ENCODE results near the gene PHC2. TPM values are rescaled to one million over a fixed set of nuclear protein-coding genes. Genes with fewer than 3 reads are reported as not detected.

PHC2 gene
- total RNA-seq, 1 donor from 2014 or later = 32.4 TPM

- Mint-ChIP-seq H3K36me3 (ENCODE audit: low read depth) (no peaks in the 10 kb centered on the region), H3K27me3 (peaks cover 27% of the 10 kb centered on the region), H3K4me3 (no peak overlapping the region), H3K4me1 (peaks cover 10% of the 10 kb centered on the region), H3K9me3 (no peaks in the 10 kb centered on the region), H3K27ac (no peak overlapping the region)
- no peak for DNase-seq
- intact Hi-C loops (cut with micrococcal nuclease) = no loop called here
Measured at GRCh38 chr1:33383489-33383888, 47.4 kb downstream of the PHC2 start.

GRCh38 chr1:33382661-33383415 is 48.1 kb downstream of the PHC2 start:
- H3K27ac Mint-ChIP-seq = no peak overlapping the region

GRCh38 chr1:33381977-33382376 is 48.9 kb downstream of the PHC2 start:
- DNase-seq = no peak
- H3K9me3 Mint-ChIP-seq = no peaks in the 10 kb centered on the region
- H3K4me1 Mint-ChIP-seq = peaks cover 11% of the 10 kb centered on the region
- intact Hi-C loops (cut with micrococcal nuclease) = no loop called here
- H3K27me3 Mint-ChIP-seq = peaks cover 30% of the 10 kb centered on the region
- H3K36me3 Mint-ChIP-seq (ENCODE audit: low read depth) = no peaks in the 10 kb centered on the region
- H3K4me3 Mint-ChIP-seq = no peak overlapping the region
- H3K27ac Mint-ChIP-seq = no peak overlapping the region

More at GRCh38 chr1:33382661-33383415, 48.1 kb downstream of the PHC2 start:
- Mint-ChIP-seq H3K4me1 (peaks cover 10% of the 10 kb centered on the region), H3K4me3 (no peak overlapping the region), H3K27me3 (peaks cover 30% of the 10 kb centered on the region), H3K36me3 (ENCODE audit: low read depth) (no peaks in the 10 kb centered on the region), H3K9me3 (no peaks in the 10 kb centered on the region)
- DNase-seq = no peak
- intact Hi-C loops (cut with micrococcal nuclease) = no loop called here

GRCh38 chr1:33380811-33381210 is 50.1 kb downstream of the PHC2 start:
- H3K27ac Mint-ChIP-seq = no peak overlapping the region
- peaks cover 12% of the 10 kb centered on the region for H3K4me1 Mint-ChIP-seq
- intact Hi-C loops (cut with micrococcal nuclease) = no loop called here
- no peak for DNase-seq
- no peak overlapping the region for H3K4me3 Mint-ChIP-seq
- H3K27me3 Mint-ChIP-seq = peaks cover 30% of the 10 kb centered on the region
- H3K36me3 Mint-ChIP-seq (ENCODE audit: low read depth) = no peaks in the 10 kb centered on the region
- H3K9me3 Mint-ChIP-seq = no peaks in the 10 kb centered on the region

- DNase-seq = no peak
- Mint-ChIP-seq H3K4me1 (peaks cover 12% of the 10 kb centered on the region), H3K4me3 (no peak overlapping the region), H3K9me3 (no peaks in the 10 kb centered on the region), H3K27me3 (peaks cover 30% of the 10 kb centered on the region), H3K27ac (no peak overlapping the region), H3K36me3 (ENCODE audit: low read depth) (no peaks in the 10 kb centered on the region)
- intact Hi-C loops (cut with micrococcal nuclease) = no loop called here
Measured at GRCh38 chr1:33379631-33380354, 51.1 kb downstream of the PHC2 start.

- Mint-ChIP-seq H3K4me1 (peaks cover 12% of the 10 kb centered on the region), H3K36me3 (ENCODE audit: low read depth) (no peaks in the 10 kb centered on the region), H3K4me3 (no peak overlapping the region), H3K9me3 (no peaks in the 10 kb centered on the region), H3K27ac (no peak overlapping the region), H3K27me3 (peaks cover 28% of the 10 kb centered on the region)
- intact Hi-C loops (cut with micrococcal nuclease) = no loop called here
- no peak for DNase-seq
Measured at GRCh38 chr1:33378976-33379375, 51.9 kb downstream of the PHC2 start.

GRCh38 chr1:33378524-33378923 is 52.4 kb downstream of the PHC2 start:
- Mint-ChIP-seq H3K27me3 (peaks cover 26% of the 10 kb centered on the region), H3K4me3 (no peak overlapping the region), H3K27ac (no peak overlapping the region), H3K9me3 (no peaks in the 10 kb centered on the region), H3K36me3 (ENCODE audit: low read depth) (no peaks in the 10 kb centered on the region), H3K4me1 (peaks cover 12% of the 10 kb centered on the region)
- no peak for DNase-seq
- intact Hi-C loops (cut with micrococcal nuclease) = no loop called here

GRCh38 chr1:33377756-33378155 is 53.1 kb downstream of the PHC2 start:
- Mint-ChIP-seq H3K36me3 (ENCODE audit: low read depth) (no peaks in the 10 kb centered on the region), H3K27me3 (peaks cover 25% of the 10 kb centered on the region), H3K27ac (no peak overlapping the region), H3K4me1 (peaks cover 12% of the 10 kb centered on the region), H3K4me3 (no peak overlapping the region), H3K9me3 (no peaks in the 10 kb centered on the region)
- no peak for DNase-seq
- intact Hi-C loops (cut with micrococcal nuclease) = no loop called here

- Mint-ChIP-seq H3K9me3 (no peaks in the 10 kb centered on the region), H3K4me1 (peaks cover 12% of the 10 kb centered on the region), H3K36me3 (ENCODE audit: low read depth) (no peaks in the 10 kb centered on the region), H3K27ac (no peak overlapping the region), H3K4me3 (no peak overlapping the region), H3K27me3 (peaks cover 21% of the 10 kb centered on the region)
- no peak for DNase-seq
- intact Hi-C loops (cut with micrococcal nuclease) = no loop called here
Measured at GRCh38 chr1:33377013-33377412, 53.9 kb downstream of the PHC2 start.

- Mint-ChIP-seq H3K4me3 (no peak overlapping the region), H3K27me3 (peaks cover 13% of the 10 kb centered on the region), H3K36me3 (ENCODE audit: low read depth) (no peaks in the 10 kb centered on the region), H3K4me1 (peaks cover 6% of the 10 kb centered on the region), H3K27ac (no peak overlapping the region), H3K9me3 (no peaks in the 10 kb centered on the region)
- intact Hi-C loops (cut with micrococcal nuclease) = no loop called here
- DNase-seq = no peak
Measured at GRCh38 chr1:33375316-33375715, 55.6 kb downstream of the PHC2 start.

GRCh38 chr1:33374336-33375105 is 56.4 kb downstream of the PHC2 start:
- H3K4me3 Mint-ChIP-seq = no peak overlapping the region
- H3K36me3 Mint-ChIP-seq (ENCODE audit: low read depth) = no peaks in the 10 kb centered on the region

GRCh38 chr1:33373606-33374005 is 57.3 kb downstream of the PHC2 start:
- Mint-ChIP-seq H3K4me1 (peaks cover 2% of the 10 kb centered on the region), H3K9me3 (no peaks in the 10 kb centered on the region), H3K27me3 (peaks cover 3% of the 10 kb centered on the region), H3K4me3 (no peak overlapping the region), H3K36me3 (ENCODE audit: low read depth) (no peaks in the 10 kb centered on the region), H3K27ac (no peak overlapping the region)
- intact Hi-C loops (cut with micrococcal nuclease) = no loop called here
- DNase-seq = no peak

More at GRCh38 chr1:33374336-33375105, 56.4 kb downstream of the PHC2 start:
- H3K9me3 Mint-ChIP-seq = no peaks in the 10 kb centered on the region
- no peak for DNase-seq
- intact Hi-C loops (cut with micrococcal nuclease) = no loop called here
- peaks cover 2% of the 10 kb centered on the region for H3K4me1 Mint-ChIP-seq
- peaks cover 5% of the 10 kb centered on the region for H3K27me3 Mint-ChIP-seq
- H3K27ac Mint-ChIP-seq = no peak overlapping the region

- H3K4me3 Mint-ChIP-seq = no peak overlapping the region
- intact Hi-C loops (cut with micrococcal nuclease) = no loop called here
- no peaks in the 10 kb centered on the region for H3K36me3 Mint-ChIP-seq (ENCODE audit: low read depth)
- no peaks in the 10 kb centered on the region for H3K27me3 Mint-ChIP-seq
- H3K9me3 Mint-ChIP-seq = no peaks in the 10 kb centered on the region
- DNase-seq = no peak
- H3K4me1 Mint-ChIP-seq = peaks cover 4% of the 10 kb centered on the region
- H3K27ac Mint-ChIP-seq = no peak overlapping the region
Measured at GRCh38 chr1:33372677-33373076, 58.2 kb downstream of the PHC2 start.

GRCh38 chr1:33372162-33372561 is 58.7 kb downstream of the PHC2 start:
- no peaks in the 10 kb centered on the region for H3K36me3 Mint-ChIP-seq (ENCODE audit: low read depth)

More at GRCh38 chr1:33372162-33372561, 58.7 kb downstream of the PHC2 start:
- Mint-ChIP-seq H3K27ac (no peak overlapping the region), H3K4me1 (peaks cover 4% of the 10 kb centered on the region), H3K4me3 (no peak overlapping the region), H3K9me3 (no peaks in the 10 kb centered on the region), H3K27me3 (no peaks in the 10 kb centered on the region)
- DNase-seq = no peak
- intact Hi-C loops (cut with micrococcal nuclease) = no loop called here

All from activated CD4-positive, alpha-beta T cell treated with anti-CD3 and anti-CD28 coated beads, Interleukin-2, amount 10 ng/mL, durations not matched to agents 24 days and 14 days (primary cell).